MCF 10A (cell line): ENCODE measurements around the gene DLG2. TPM values are rescaled to one million over a fixed set of nuclear protein-coding genes. Genes with fewer than 3 reads are reported as not detected.

ENCODE experiments used
- BruUV-seq: library from RNA; stranded (reverse); fragments of 400-500 nt; replicated peaks from 2 replicates; lab custom pipeline; 2021; lab: Mats Ljungman, UMichigan
- CTCF ChIA-PET: fragments of 300-600 bp; sonication (Branson Sonifier 250); formaldehyde crosslinking; extraction: SDS; loops from one replicate; lab custom pipeline; 2021; ENCODE audit warnings: antibody characterized with exemption, inconsistent platforms; lab: Yijun Ruan, JAX
- POLR2A ChIA-PET: fragments of 300-600, 350-650 bp; sonication (Branson Sonifier 250); formaldehyde crosslinking; extraction: SDS; loops from one replicate; lab custom pipeline; 2020; ENCODE audit warnings: antibody characterized with exemption, inconsistent platforms; lab: Yijun Ruan, JAX
- DNase-seq: peaks from one replicate; pipeline ENCODE4 v3.0.0-alpha.2; 2018; ENCODE audit not compliant: unreplicated experiment
- H3K27ac Mint-ChIP-seq: one replicate; pipeline ENCODE4 v1.8.0; 2022; ENCODE audit warnings: mild to moderate bottlenecking, low read depth, mixed read lengths; ENCODE audit not compliant: unreplicated experiment
- H3K27me3 Mint-ChIP-seq: one replicate; pipeline ENCODE4 v1.8.0; 2022; ENCODE audit warnings: mixed read lengths; ENCODE audit not compliant: insufficient read depth, unreplicated experiment
- H3K36me3 Mint-ChIP-seq: one replicate; pipeline ENCODE4 v1.8.0; 2022; ENCODE audit warnings: mild to moderate bottlenecking, moderate library complexity, mixed read lengths; ENCODE audit not compliant: insufficient read depth, unreplicated experiment
- H3K4me1 Mint-ChIP-seq: one replicate; pipeline ENCODE4 v1.8.0; 2022; ENCODE audit warnings: mixed read lengths; ENCODE audit not compliant: insufficient read depth, unreplicated experiment
- H3K4me3 Mint-ChIP-seq: one replicate; pipeline ENCODE4 v1.8.0; 2022; ENCODE audit warnings: mild to moderate bottlenecking, moderate library complexity, mixed read lengths; ENCODE audit not compliant: unreplicated experiment
- H3K9me3 Mint-ChIP-seq: one replicate; pipeline ENCODE4 v1.8.0; 2022; ENCODE audit warnings: mixed read lengths; ENCODE audit not compliant: unreplicated experiment
- intact Hi-C: fragments of 100-400 bp; cut with micrococcal nuclease; formaldehyde crosslinking; loops from 2 replicates; pipeline ENCODE4 v1.14.1; 2022
- total RNA-seq: library from RNA; stranded (reverse); gene quantifications from 2 replicates; pipeline ENCODE4 v1.2.3, GENCODE V29; 2022
- TF ChIP-seq, protein P1 (sequence below): fragments of 200-600 bp; IDR thresholded peaks from one replicate; pipeline ENCODE4 v1.8.0; 2022; ENCODE audit warnings: antibody characterized with exemption, mild to moderate bottlenecking; ENCODE audit not compliant: unreplicated experiment

The DLG2 gene
- total RNA-seq, 1 experiment from 2014 or later = 0.26 TPM

DNA sequence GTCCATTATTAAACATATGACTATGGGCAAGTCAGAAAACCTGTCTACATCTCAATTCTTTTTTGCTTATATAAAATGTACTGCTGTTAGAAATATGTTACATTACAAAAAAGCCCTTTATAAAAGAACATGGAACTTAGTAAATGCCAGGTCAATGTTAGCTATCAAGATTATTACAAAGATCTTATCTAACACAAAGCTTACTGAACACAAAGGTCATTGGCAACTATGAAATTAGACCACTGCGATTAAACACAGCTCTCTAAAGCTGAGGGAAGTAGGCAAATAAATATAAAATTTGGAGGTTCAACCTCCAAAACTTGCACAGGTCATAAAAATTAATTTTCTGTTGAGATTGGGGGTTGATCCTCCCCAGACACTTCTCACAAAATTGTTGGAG is 1648.2 kb downstream of the DLG2 start:
- BruUV-seq = no TSS peak
- ChIA-PET CTCF (interaction anchor here (0.6 to 0.7 kb wide), 2 partner anchors 108 to 728 kb away, joined by 3 read pairs; no protein-coding TSS in a partner anchor), POLR2A (no interaction called here)
- Mint-ChIP-seq H3K9me3 (no peaks in the 10 kb centered on the region), H3K36me3 (no peaks in the 10 kb centered on the region), H3K27ac (no peak overlapping the region), H3K27me3 (no peaks in the 10 kb centered on the region), H3K4me1 (no peaks in the 10 kb centered on the region), H3K4me3 (no peak overlapping the region)
- TF ChIP-seq, protein P1, sequence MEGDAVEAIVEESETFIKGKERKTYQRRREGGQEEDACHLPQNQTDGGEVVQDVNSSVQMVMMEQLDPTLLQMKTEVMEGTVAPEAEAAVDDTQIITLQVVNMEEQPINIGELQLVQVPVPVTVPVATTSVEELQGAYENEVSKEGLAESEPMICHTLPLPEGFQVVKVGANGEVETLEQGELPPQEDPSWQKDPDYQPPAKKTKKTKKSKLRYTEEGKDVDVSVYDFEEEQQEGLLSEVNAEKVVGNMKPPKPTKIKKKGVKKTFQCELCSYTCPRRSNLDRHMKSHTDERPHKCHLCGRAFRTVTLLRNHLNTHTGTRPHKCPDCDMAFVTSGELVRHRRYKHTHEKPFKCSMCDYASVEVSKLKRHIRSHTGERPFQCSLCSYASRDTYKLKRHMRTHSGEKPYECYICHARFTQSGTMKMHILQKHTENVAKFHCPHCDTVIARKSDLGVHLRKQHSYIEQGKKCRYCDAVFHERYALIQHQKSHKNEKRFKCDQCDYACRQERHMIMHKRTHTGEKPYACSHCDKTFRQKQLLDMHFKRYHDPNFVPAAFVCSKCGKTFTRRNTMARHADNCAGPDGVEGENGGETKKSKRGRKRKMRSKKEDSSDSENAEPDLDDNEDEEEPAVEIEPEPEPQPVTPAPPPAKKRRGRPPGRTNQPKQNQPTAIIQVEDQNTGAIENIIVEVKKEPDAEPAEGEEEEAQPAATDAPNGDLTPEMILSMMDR = no peak
- intact Hi-C loops = no loop called here
- DNase-seq = no peak

DNA sequence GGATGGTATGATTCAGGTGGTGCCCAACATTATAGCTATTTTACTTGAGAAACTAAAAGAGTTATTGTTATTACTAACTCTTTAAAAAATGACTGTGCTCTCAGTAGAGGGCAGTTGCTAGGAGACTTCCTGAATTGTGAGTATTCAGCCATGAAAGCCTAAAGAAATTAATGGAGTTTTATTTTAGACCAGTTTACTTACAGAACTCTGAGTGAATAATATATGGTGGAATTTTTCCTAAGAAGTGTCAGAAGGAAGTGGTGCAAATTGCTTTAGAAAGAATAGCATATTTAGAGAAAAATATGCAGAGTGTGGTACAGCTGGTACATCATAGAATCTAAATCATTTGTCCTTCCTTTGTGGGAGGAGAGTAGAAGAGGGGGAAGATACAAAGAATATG is 1651.1 kb downstream of the DLG2 start:
- DNase-seq = no peak

DNA sequence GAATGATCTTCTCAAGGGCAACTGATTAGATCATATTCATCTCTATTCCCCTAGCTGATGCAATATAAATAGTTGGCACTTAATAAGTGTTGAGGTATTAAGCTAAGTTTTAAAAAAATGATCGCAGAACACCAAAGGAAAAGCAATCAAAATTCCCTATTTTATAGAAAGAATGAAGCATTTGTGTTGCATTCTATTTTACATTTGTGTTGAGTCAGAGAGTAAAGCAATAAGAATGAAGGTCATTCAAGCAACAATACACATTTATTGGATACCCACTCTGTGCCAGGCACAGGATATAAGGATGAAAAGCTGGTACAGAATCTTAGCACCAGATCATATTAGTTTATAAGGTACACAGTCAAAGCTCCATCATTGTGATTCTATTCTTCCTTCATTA is 1654.6 kb downstream of the DLG2 start:
- TF ChIP-seq, protein P1 = no peak
- Mint-ChIP-seq H3K36me3 (no peaks in the 10 kb centered on the region), H3K27ac (no peak overlapping the region), H3K4me3 (no peak overlapping the region), H3K4me1 (no peaks in the 10 kb centered on the region), H3K27me3 (no peaks in the 10 kb centered on the region), H3K9me3 (no peaks in the 10 kb centered on the region)
- BruUV-seq = no TSS peak
- CTCF ChIA-PET = no interaction called here
- intact Hi-C loops = no loop called here
- POLR2A ChIA-PET = no interaction called here
- DNase-seq = no peak

More for the DNA sequence above, 1651.1 kb downstream of the DLG2 start:
- no peak overlapping the region for H3K4me3 Mint-ChIP-seq
- H3K27ac Mint-ChIP-seq = no peak overlapping the region
- no TSS peak for BruUV-seq
- H3K4me1 Mint-ChIP-seq = no peaks in the 10 kb centered on the region
- intact Hi-C loops = no loop called here
- CTCF ChIA-PET = no interaction called here
- POLR2A ChIA-PET = no interaction called here
- no peaks in the 10 kb centered on the region for H3K36me3 Mint-ChIP-seq
- TF ChIP-seq, protein P1 = no peak
- no peaks in the 10 kb centered on the region for H3K9me3 Mint-ChIP-seq
- H3K27me3 Mint-ChIP-seq = no peaks in the 10 kb centered on the region

DNA sequence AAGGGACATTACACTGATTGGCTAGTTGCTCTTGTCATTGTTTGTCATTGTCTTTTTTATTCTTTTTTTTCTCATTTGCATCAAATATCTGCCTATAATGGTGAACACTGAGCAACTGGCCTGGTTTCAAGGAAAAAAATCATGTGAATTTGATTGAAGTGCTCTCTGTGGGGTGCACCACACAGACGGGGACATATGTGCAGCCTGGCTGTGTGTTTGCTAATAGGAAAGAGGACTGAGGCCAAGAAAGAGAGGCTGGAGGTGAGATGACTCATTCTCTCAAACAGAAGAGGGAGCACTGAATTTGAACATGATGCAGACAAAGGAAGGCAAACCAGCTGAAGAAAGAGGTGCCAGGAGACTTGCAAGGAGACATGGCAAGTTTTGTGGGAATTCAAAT is 1656.1 kb downstream of the DLG2 start:
- Mint-ChIP-seq H3K27ac (no peak overlapping the region), H3K4me3 (no peak overlapping the region), H3K9me3 (no peaks in the 10 kb centered on the region), H3K27me3 (no peaks in the 10 kb centered on the region), H3K4me1 (no peaks in the 10 kb centered on the region), H3K36me3 (no peaks in the 10 kb centered on the region)
- POLR2A ChIA-PET = no interaction called here
- CTCF ChIA-PET = interaction anchor here (0.7 kb wide), 1 partner anchor 1658 kb away, joined by 3 read pairs; no protein-coding TSS in a partner anchor
- DNase-seq = peak; percentile 22
- intact Hi-C loops = no loop called here
- no TSS peak for BruUV-seq
- TF ChIP-seq, protein P1 = no peak
